ENCODE data around the gene HHATL.

The HHATL gene

DNA sequence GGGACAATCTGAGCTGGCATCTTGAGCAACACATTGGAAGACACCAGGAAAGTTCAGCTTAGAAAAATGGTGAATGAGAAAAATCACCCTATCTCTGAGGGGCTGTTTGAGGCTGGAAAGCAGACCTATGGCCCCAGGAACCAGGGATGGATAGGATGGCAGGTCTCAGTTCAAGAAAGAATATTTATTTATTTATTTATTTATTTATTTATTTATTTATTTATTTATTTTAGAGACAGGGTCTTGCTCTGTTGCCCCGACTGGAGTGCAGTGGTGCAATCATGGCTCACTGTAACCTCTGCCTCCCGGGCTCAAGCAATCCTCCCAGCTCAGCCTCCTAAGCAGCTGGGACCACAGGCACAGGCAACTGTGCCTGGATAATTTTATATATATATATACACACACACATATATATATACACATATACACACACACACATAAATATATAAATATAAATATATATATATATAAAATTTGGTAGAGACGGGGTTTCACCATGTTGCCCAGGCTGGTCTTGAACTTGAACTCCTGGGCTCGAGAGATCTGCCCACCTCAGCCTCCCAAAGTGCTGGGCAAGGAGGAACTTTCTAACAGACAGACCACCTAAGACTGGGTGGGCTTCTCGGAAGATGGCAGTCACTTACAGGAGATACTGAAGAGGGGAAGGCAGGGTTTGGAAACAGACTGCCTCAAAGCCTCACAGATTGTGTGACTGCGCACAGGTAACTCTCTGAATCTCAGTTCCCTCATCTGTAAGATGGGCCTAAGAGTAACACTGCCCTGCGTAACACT lies 40.8 kb upstream of the HHATL start:
- H3K9ac ChIP-seq (ENCODE audit: low read length): no peak overlapping the region
- H3K27ac ChIP-seq (ENCODE audit: low read depth, low read length): no peak overlapping the region
- peaks cover 14% of the 10 kb centered on the region for H3K4me1 ChIP-seq (ENCODE audit: control insufficient read depth, insufficient read depth, low read length)
- no peaks in the 10 kb centered on the region for H3K27me3 ChIP-seq (ENCODE audit: control insufficient read depth, insufficient read depth, low read length)
- no peak overlapping the region for H3K4me3 ChIP-seq (ENCODE audit: low read depth, low read length)
- no peaks in the 10 kb centered on the region for H3K9me3 ChIP-seq (ENCODE audit: control insufficient read depth, insufficient read depth, low read depth, low read length)
- no peaks in the 10 kb centered on the region for H3K36me3 ChIP-seq (ENCODE audit: control insufficient read depth, insufficient read depth, low read length)

DNA sequence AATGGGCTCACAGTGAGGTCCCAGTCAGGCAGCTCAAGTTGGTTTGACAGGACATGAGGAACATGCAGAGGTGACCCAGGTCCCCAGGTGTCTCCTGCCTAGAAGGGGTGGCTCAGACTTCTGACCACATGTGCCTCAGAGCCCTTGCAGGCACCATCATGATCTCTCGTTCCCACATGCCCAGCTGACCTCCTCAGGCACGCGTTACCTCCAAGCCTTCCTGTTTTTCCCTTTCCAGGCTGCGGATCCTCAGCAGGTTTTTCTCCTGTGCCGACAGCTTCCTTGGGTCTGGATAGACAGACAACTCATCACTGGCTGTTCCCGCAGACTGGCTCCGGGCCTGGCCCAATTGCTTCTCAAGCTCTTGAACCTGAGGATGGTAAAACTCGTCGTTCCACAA lies 40.1 kb upstream of the HHATL start:
- peaks cover 14% of the 10 kb centered on the region for H3K4me1 ChIP-seq (ENCODE audit: control insufficient read depth, insufficient read depth, low read length)
- no peak overlapping the region for H3K27ac ChIP-seq (ENCODE audit: low read depth, low read length)
- H3K36me3 ChIP-seq (ENCODE audit: control insufficient read depth, insufficient read depth, low read length): no peaks in the 10 kb centered on the region
- no peaks in the 10 kb centered on the region for H3K9me3 ChIP-seq (ENCODE audit: control insufficient read depth, insufficient read depth, low read depth, low read length)
- no peaks in the 10 kb centered on the region for H3K27me3 ChIP-seq (ENCODE audit: control insufficient read depth, insufficient read depth, low read length)
- no peak overlapping the region for H3K9ac ChIP-seq (ENCODE audit: low read length)
- H3K4me3 ChIP-seq (ENCODE audit: low read depth, low read length): no peak overlapping the region

- peaks cover 14% of the 10 kb centered on the region for H3K4me1 ChIP-seq (ENCODE audit: control insufficient read depth, insufficient read depth, low read length)
- no peak overlapping the region for H3K27ac ChIP-seq (ENCODE audit: low read depth, low read length)
- no peaks in the 10 kb centered on the region for H3K27me3 ChIP-seq (ENCODE audit: control insufficient read depth, insufficient read depth, low read length)
- no peak overlapping the region for H3K9ac ChIP-seq (ENCODE audit: low read length)
- H3K9me3 ChIP-seq (ENCODE audit: control insufficient read depth, insufficient read depth, low read depth, low read length): no peaks in the 10 kb centered on the region
- H3K4me3 ChIP-seq (ENCODE audit: low read depth, low read length): no peak overlapping the region
- no peaks in the 10 kb centered on the region for H3K36me3 ChIP-seq (ENCODE audit: control insufficient read depth, insufficient read depth, low read length)
Observed at GRCh38 chr3:42742259-42742658, 39.7 kb upstream of the HHATL start.

DNA sequence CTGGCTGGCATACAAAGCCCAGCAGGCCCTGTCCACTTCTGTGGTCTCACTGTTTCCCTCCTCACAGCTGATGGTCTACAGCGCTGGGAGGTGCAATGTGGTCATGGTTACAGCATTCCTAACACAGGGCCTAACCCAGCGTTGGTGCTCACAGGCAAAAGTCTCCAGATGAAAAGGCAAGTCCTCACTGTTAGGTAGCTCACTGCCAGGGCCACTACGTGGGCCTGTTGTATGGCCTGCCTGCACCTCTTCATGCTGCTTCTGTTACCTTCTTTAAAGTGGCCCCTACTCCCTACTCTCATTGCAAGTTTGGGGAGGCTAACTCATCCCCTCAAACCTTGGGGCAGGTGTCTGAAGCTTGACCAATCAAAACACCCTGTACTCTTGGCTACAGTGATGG lies 39.2 kb upstream of the HHATL start:
- Histone ChIP-seq H3K27me3 (ENCODE audit: control insufficient read depth, insufficient read depth, low read length) (no peaks in the 10 kb centered on the region), H3K9me3 (ENCODE audit: control insufficient read depth, insufficient read depth, low read depth, low read length) (no peaks in the 10 kb centered on the region), H3K9ac (ENCODE audit: low read length) (no peak overlapping the region), H3K36me3 (ENCODE audit: control insufficient read depth, insufficient read depth, low read length) (no peaks in the 10 kb centered on the region), H3K27ac (ENCODE audit: low read depth, low read length) (no peak overlapping the region), H3K4me1 (ENCODE audit: control insufficient read depth, insufficient read depth, low read length) (peaks cover 13% of the 10 kb centered on the region), H3K4me3 (ENCODE audit: low read depth, low read length) (no peak overlapping the region)

GRCh38 chr3:42739401-42740158 lies 37.0 kb upstream of the HHATL start:
- H3K9ac ChIP-seq (ENCODE audit: low read length): no peak overlapping the region
- H3K27ac ChIP-seq (ENCODE audit: low read depth, low read length): no peak overlapping the region
- H3K27me3 ChIP-seq (ENCODE audit: control insufficient read depth, insufficient read depth, low read length): no peaks in the 10 kb centered on the region
- peaks cover 21% of the 10 kb centered on the region for H3K4me1 ChIP-seq (ENCODE audit: control insufficient read depth, insufficient read depth, low read length)
- H3K4me3 ChIP-seq (ENCODE audit: low read depth, low read length): no peak overlapping the region
- H3K9me3 ChIP-seq (ENCODE audit: control insufficient read depth, insufficient read depth, low read depth, low read length): no peaks in the 10 kb centered on the region
- no peaks in the 10 kb centered on the region for H3K36me3 ChIP-seq (ENCODE audit: control insufficient read depth, insufficient read depth, low read length)

- Histone ChIP-seq H3K27ac (ENCODE audit: low read depth, low read length) (no peak overlapping the region), H3K4me1 (ENCODE audit: control insufficient read depth, insufficient read depth, low read length) (peaks cover 42% of the 10 kb centered on the region), H3K9ac (ENCODE audit: low read length) (no peak overlapping the region), H3K9me3 (ENCODE audit: control insufficient read depth, insufficient read depth, low read depth, low read length) (no peaks in the 10 kb centered on the region), H3K36me3 (ENCODE audit: control insufficient read depth, insufficient read depth, low read length) (no peaks in the 10 kb centered on the region), H3K4me3 (ENCODE audit: low read depth, low read length) (no peak overlapping the region), H3K27me3 (ENCODE audit: control insufficient read depth, insufficient read depth, low read length) (no peaks in the 10 kb centered on the region; the same call in 1 of the 2 replicates)
Observed at GRCh38 chr3:42736531-42736930, 33.9 kb upstream of the HHATL start.

- H3K4me3 ChIP-seq (ENCODE audit: low read depth, low read length): no peak overlapping the region
- no peaks in the 10 kb centered on the region for H3K9me3 ChIP-seq (ENCODE audit: control insufficient read depth, insufficient read depth, low read depth, low read length)
- H3K36me3 ChIP-seq (ENCODE audit: control insufficient read depth, insufficient read depth, low read length): no peaks in the 10 kb centered on the region
Observed at GRCh38 chr3:42736081-42736480, 33.5 kb upstream of the HHATL start.

DNA sequence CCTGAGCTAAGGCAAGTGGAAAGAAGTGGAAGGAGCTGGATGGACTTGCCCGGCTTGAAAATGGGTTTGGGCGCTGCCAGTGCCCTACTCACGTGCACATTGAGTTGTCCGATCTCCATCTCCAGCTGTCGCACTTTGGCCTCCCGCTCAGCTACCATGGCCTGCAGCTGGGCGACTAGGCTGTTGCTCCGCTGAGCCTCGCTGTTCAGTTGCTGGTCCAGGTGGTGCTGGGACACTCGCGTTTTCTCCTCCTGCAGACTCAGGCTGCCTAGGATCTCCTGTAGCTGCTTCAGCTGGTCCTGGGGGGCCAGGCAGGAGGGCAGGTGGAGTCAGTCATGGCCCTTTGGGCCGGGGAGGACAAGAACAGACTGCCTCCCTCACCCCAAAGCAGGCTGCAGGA lies 33.0 kb upstream of the HHATL start:
- H3K4me3 ChIP-seq (ENCODE audit: low read depth, low read length): no peak overlapping the region

More at GRCh38 chr3:42736081-42736480, 33.5 kb upstream of the HHATL start:
- Histone ChIP-seq H3K9ac (ENCODE audit: low read length) (no peak overlapping the region), H3K27ac (ENCODE audit: low read depth, low read length) (no peak overlapping the region), H3K4me1 (ENCODE audit: control insufficient read depth, insufficient read depth, low read length) (peaks cover 42% of the 10 kb centered on the region), H3K27me3 (ENCODE audit: control insufficient read depth, insufficient read depth, low read length) (no peaks in the 10 kb centered on the region; the same call in 1 of the 2 replicates)

GRCh38 chr3:42735019-42735418 lies 32.4 kb upstream of the HHATL start:
- H3K36me3 ChIP-seq (ENCODE audit: control insufficient read depth, insufficient read depth, low read length): no peaks in the 10 kb centered on the region
- H3K9ac ChIP-seq (ENCODE audit: low read length): no peak overlapping the region
- no peak overlapping the region for H3K4me3 ChIP-seq (ENCODE audit: low read depth, low read length)
- no peaks in the 10 kb centered on the region; the same call in 1 of the 2 replicates for H3K27me3 ChIP-seq (ENCODE audit: control insufficient read depth, insufficient read depth, low read length)
- H3K4me1 ChIP-seq (ENCODE audit: control insufficient read depth, insufficient read depth, low read length): peaks cover 42% of the 10 kb centered on the region
- no peaks in the 10 kb centered on the region for H3K9me3 ChIP-seq (ENCODE audit: control insufficient read depth, insufficient read depth, low read depth, low read length)
- H3K27ac ChIP-seq (ENCODE audit: low read depth, low read length): no peak overlapping the region

More for the DNA sequence above, 33.0 kb upstream of the HHATL start:
- Histone ChIP-seq H3K9me3 (ENCODE audit: control insufficient read depth, insufficient read depth, low read depth, low read length) (no peaks in the 10 kb centered on the region), H3K4me1 (ENCODE audit: control insufficient read depth, insufficient read depth, low read length) (peaks cover 42% of the 10 kb centered on the region), H3K27ac (ENCODE audit: low read depth, low read length) (no peak overlapping the region), H3K9ac (ENCODE audit: low read length) (no peak overlapping the region), H3K27me3 (ENCODE audit: control insufficient read depth, insufficient read depth, low read length) (no peaks in the 10 kb centered on the region; the same call in 1 of the 2 replicates), H3K36me3 (ENCODE audit: control insufficient read depth, insufficient read depth, low read length) (no peaks in the 10 kb centered on the region)

DNA sequence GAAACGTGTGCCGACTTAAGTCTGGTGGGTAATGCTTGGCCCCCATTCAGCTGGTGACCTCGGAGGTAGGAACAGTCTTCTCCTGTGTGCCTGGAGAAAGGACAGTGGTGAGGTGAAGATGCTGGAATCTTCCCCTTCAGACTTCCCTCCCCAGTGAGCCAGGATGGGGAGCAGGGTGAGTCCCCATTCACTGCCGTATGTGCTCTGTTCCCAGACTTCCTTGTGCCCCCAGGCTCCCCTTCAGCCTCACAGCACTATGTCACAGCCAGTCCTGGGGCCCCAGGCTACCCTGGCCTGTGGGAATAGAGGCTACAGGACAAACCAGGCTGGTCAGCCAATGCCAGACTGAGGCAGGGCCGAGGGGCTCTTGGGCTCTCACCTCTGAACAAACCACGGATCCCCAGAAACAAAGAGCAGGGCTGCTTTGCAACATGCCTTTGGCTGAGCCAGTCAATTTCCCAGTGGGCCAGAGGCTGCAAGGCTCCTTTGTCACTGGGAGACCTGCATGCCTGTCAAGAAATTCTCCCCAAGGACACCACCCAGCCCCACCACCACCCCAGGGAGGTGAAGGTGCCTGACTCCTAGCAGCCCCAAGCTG lies 31.8 kb upstream of the HHATL start:
- peak overlapping the region; percentile 12 for H3K9ac ChIP-seq (ENCODE audit: low read length)
- no peaks in the 10 kb centered on the region for H3K36me3 ChIP-seq (ENCODE audit: control insufficient read depth, insufficient read depth, low read length)
- H3K9me3 ChIP-seq (ENCODE audit: control insufficient read depth, insufficient read depth, low read depth, low read length): no peaks in the 10 kb centered on the region
- no peaks in the 10 kb centered on the region; the same call in 1 of the 2 replicates for H3K27me3 ChIP-seq (ENCODE audit: control insufficient read depth, insufficient read depth, low read length)
- no peak overlapping the region for H3K4me3 ChIP-seq (ENCODE audit: low read depth, low read length)
- H3K27ac ChIP-seq (ENCODE audit: low read depth, low read length): no peak overlapping the region
- H3K4me1 ChIP-seq (ENCODE audit: control insufficient read depth, insufficient read depth, low read length): peaks cover 42% of the 10 kb centered on the region

Measured in HUES6 (cell line).